Measurements from ENCODE around the gene MEIOB.

MEIOB gene

DNA sequence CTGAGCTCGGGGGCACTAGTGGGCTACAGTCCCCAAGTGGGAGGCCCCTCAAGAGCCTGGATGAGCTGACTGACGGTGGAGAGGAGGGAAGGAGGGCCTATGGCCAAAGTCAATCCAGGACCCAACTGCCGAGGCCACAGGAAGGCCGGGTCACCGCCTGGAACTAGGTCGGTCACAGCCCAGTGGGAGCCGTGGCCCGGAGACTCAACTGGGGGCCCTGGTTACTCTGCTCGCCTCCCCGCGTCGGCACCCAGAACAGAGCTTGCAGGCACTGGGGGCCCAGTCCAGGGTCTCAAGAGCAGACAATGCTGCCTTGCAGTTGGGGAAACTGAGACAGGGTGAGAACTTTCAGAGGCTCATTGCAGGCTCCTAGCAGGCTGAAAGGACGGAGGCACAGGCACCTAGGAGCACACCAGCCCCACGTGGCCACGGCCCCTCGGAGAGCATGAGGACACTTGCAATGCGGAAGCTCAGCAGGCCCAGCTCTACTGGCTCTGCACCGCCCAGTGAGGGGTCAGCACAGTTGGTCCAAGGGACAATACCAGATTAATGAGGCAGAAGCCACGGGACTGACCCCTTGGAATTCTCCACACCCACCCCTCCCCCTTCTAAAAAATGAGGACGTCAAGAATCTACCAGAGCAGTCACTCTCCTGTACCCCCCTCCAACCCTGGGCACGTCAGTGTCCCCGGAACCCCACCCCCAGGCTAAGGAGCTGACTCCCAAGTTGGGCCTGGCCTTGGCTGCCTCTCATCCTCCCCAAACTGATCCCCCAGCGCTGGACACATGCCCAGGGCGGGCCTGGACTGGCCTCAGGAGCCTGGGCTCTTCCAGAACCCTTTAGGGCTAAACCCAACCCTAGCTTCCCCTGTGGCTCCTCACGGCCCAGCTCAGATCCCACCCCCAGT is 44.0 kb upstream of the MEIOB start:
- Histone ChIP-seq H3K4me1 (ENCODE audit: control insufficient read depth in 2 of 2, insufficient read depth in 2 of 2, low read length in 2 of 2) (peaks cover 25 to 29% of the 10 kb centered on the region in 2 donors), H3K27me3 (ENCODE audit: control insufficient read depth in 2 of 2, insufficient read depth in 2 of 2, low read length in 2 of 2) (peaks cover 31 to 36% of the 10 kb centered on the region in 2 donors), H3K36me3 (ENCODE audit: control insufficient read depth in 2 of 2, insufficient read depth in 2 of 2, low read length in 2 of 2) (no peaks in the 10 kb centered on the region), H3K9ac (ENCODE audit: low read depth in 1 of 2, low read length in 2 of 2) (no peak overlapping the region), H3K4me3 (ENCODE audit: low read length in 2 of 2) (no peak overlapping the region), H3K9me3 (ENCODE audit: control insufficient read depth in 2 of 2, low read length in 2 of 2) (no peaks in the 10 kb centered on the region), H3K27ac (ENCODE audit: low read depth in 2 of 2, low read length in 2 of 2) (no peak overlapping the region)

DNA sequence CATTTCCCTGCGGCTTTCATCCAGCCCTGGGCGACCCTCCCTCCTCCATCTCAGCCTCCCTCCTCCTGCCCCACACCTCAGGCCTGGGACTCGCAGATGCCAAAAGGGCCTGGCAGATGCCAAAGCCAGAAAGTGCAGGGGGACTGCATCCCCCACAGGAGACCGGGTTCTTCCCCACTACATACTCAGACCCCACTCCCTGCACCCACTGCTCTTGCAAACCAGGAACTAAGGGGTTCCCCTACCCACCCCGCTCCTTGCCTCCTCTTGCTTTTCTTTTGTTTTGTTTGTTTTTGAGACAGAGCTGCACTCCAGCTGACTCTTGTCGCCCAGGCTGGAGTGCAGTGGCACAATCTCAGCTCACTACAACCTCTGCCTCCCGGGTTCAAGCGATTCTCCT is 43.0 kb upstream of the MEIOB start:
- H3K4me3 ChIP-seq (ENCODE audit: low read length in 2 of 2) = no peak overlapping the region
- no peak overlapping the region for H3K27ac ChIP-seq (ENCODE audit: low read depth in 2 of 2, low read length in 2 of 2)
- H3K27me3 ChIP-seq (ENCODE audit: control insufficient read depth in 2 of 2, insufficient read depth in 2 of 2, low read length in 2 of 2) = peaks cover 21 to 26% of the 10 kb centered on the region in 2 donors
- H3K4me1 ChIP-seq (ENCODE audit: control insufficient read depth in 2 of 2, insufficient read depth in 2 of 2, low read length in 2 of 2) = peaks cover 23 to 32% of the 10 kb centered on the region in 2 donors
- no peak overlapping the region for H3K9ac ChIP-seq (ENCODE audit: low read depth in 1 of 2, low read length in 2 of 2)
- no peaks in the 10 kb centered on the region for H3K36me3 ChIP-seq (ENCODE audit: control insufficient read depth in 2 of 2, insufficient read depth in 2 of 2, low read length in 2 of 2)
- no peaks in the 10 kb centered on the region for H3K9me3 ChIP-seq (ENCODE audit: control insufficient read depth in 2 of 2, low read length in 2 of 2)

- Histone ChIP-seq H3K9ac (ENCODE audit: low read depth in 1 of 2, low read length in 2 of 2) (peak overlapping the region in 1 of 2 donors; percentile 60), H3K9me3 (ENCODE audit: control insufficient read depth in 2 of 2, low read length in 2 of 2) (no peaks in the 10 kb centered on the region), H3K4me1 (ENCODE audit: control insufficient read depth in 2 of 2, insufficient read depth in 2 of 2, low read length in 2 of 2) (peaks cover 29 to 40% of the 10 kb centered on the region in 2 donors), H3K27ac (ENCODE audit: low read depth in 2 of 2, low read length in 2 of 2) (peak overlapping the region; percentile 76 to 84), H3K36me3 (ENCODE audit: control insufficient read depth in 2 of 2, insufficient read depth in 2 of 2, low read length in 2 of 2) (no peaks in the 10 kb centered on the region), H3K4me3 (ENCODE audit: low read length in 2 of 2) (no peak overlapping the region), H3K27me3 (ENCODE audit: control insufficient read depth in 2 of 2, insufficient read depth in 2 of 2, low read length in 2 of 2) (peaks cover 14 to 17% of the 10 kb centered on the region in 2 donors)
Measured at GRCh38 chr16:1914084-1914608, 42.2 kb upstream of the MEIOB start.

- peaks cover 9 to 17% of the 10 kb centered on the region in 2 donors for H3K27me3 ChIP-seq (ENCODE audit: control insufficient read depth in 2 of 2, insufficient read depth in 2 of 2, low read length in 2 of 2)
- no peaks in the 10 kb centered on the region for H3K9me3 ChIP-seq (ENCODE audit: control insufficient read depth in 2 of 2, low read length in 2 of 2)
- no peak overlapping the region for H3K4me3 ChIP-seq (ENCODE audit: low read length in 2 of 2)
- peak overlapping the region; percentile 76 to 84 for H3K27ac ChIP-seq (ENCODE audit: low read depth in 2 of 2, low read length in 2 of 2)
- peak overlapping the region; percentile 24 to 73 for H3K9ac ChIP-seq (ENCODE audit: low read depth in 1 of 2, low read length in 2 of 2)
- no peaks in the 10 kb centered on the region for H3K36me3 ChIP-seq (ENCODE audit: control insufficient read depth in 2 of 2, insufficient read depth in 2 of 2, low read length in 2 of 2)
- peaks cover 31 to 42% of the 10 kb centered on the region in 2 donors for H3K4me1 ChIP-seq (ENCODE audit: control insufficient read depth in 2 of 2, insufficient read depth in 2 of 2, low read length in 2 of 2)
Measured at GRCh38 chr16:1913327-1914083, 41.5 kb upstream of the MEIOB start.

GRCh38 chr16:1912215-1912543 is 40.2 kb upstream of the MEIOB start:
- Histone ChIP-seq H3K27me3 (ENCODE audit: control insufficient read depth in 2 of 2, insufficient read depth in 2 of 2, low read length in 2 of 2) (peaks cover 5 to 11% of the 10 kb centered on the region in 2 donors), H3K4me1 (ENCODE audit: control insufficient read depth in 2 of 2, insufficient read depth in 2 of 2, low read length in 2 of 2) (peaks cover 31 to 42% of the 10 kb centered on the region in 2 donors), H3K9me3 (ENCODE audit: control insufficient read depth in 2 of 2, low read length in 2 of 2) (no peaks in the 10 kb centered on the region), H3K4me3 (ENCODE audit: low read length in 2 of 2) (no peak overlapping the region), H3K36me3 (ENCODE audit: control insufficient read depth in 2 of 2, insufficient read depth in 2 of 2, low read length in 2 of 2) (no peaks in the 10 kb centered on the region), H3K9ac (ENCODE audit: low read depth in 1 of 2, low read length in 2 of 2) (no peak overlapping the region), H3K27ac (ENCODE audit: low read depth in 2 of 2, low read length in 2 of 2) (no peak overlapping the region)

- H3K36me3 ChIP-seq (ENCODE audit: control insufficient read depth in 2 of 2, insufficient read depth in 2 of 2, low read length in 2 of 2) = no peaks in the 10 kb centered on the region
- no peaks in the 10 kb centered on the region for H3K9me3 ChIP-seq (ENCODE audit: control insufficient read depth in 2 of 2, low read length in 2 of 2)
- no peak overlapping the region for H3K27ac ChIP-seq (ENCODE audit: low read depth in 2 of 2, low read length in 2 of 2)
- peaks cover 0 to 5% of the 10 kb centered on the region in 2 donors for H3K27me3 ChIP-seq (ENCODE audit: control insufficient read depth in 2 of 2, insufficient read depth in 2 of 2, low read length in 2 of 2)
- H3K4me1 ChIP-seq (ENCODE audit: control insufficient read depth in 2 of 2, insufficient read depth in 2 of 2, low read length in 2 of 2) = peaks cover 31 to 42% of the 10 kb centered on the region in 2 donors
- H3K4me3 ChIP-seq (ENCODE audit: low read length in 2 of 2) = no peak overlapping the region
- H3K9ac ChIP-seq (ENCODE audit: low read depth in 1 of 2, low read length in 2 of 2) = no peak overlapping the region
Measured at GRCh38 chr16:1911467-1912214, 39.7 kb upstream of the MEIOB start.

- Histone ChIP-seq H3K4me1 (ENCODE audit: control insufficient read depth in 2 of 2, insufficient read depth in 2 of 2, low read length in 2 of 2) (peaks cover 33 to 40% of the 10 kb centered on the region in 2 donors), H3K36me3 (ENCODE audit: control insufficient read depth in 2 of 2, insufficient read depth in 2 of 2, low read length in 2 of 2) (no peaks in the 10 kb centered on the region), H3K27me3 (ENCODE audit: control insufficient read depth in 2 of 2, insufficient read depth in 2 of 2, low read length in 2 of 2) (peaks cover 0 to 4% of the 10 kb centered on the region in 2 donors), H3K4me3 (ENCODE audit: low read length in 2 of 2) (no peak overlapping the region), H3K27ac (ENCODE audit: low read depth in 2 of 2, low read length in 2 of 2) (peak overlapping the region; percentile 52 to 63), H3K9ac (ENCODE audit: low read depth in 1 of 2, low read length in 2 of 2) (peak overlapping the region in 1 of 2 donors; percentile 54), H3K9me3 (ENCODE audit: control insufficient read depth in 2 of 2, low read length in 2 of 2) (no peaks in the 10 kb centered on the region)
Measured at GRCh38 chr16:1909561-1910231, 37.7 kb upstream of the MEIOB start.

DNA sequence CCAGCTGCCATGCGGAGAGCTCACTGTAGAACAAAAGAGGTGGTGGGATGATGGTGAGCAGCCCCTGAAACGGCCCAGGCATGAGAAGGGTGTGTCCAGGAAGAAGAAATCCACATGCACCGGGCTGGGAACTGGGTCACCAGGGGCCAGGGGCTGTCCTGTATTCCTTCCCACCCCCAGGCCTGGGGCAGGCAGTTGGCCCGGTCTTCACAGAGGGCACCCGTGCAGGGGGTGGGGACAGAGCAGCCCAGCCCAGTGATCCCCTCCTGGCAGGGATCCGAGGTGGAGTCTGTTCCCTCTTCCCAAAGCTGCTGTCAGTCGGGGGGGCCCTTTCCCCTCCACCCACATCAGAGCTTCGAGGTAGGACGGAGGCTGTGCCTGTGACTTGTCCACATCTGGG is 37.0 kb upstream of the MEIOB start:
- Histone ChIP-seq H3K4me1 (ENCODE audit: control insufficient read depth in 2 of 2, insufficient read depth in 2 of 2, low read length in 2 of 2) (peaks cover 28 to 33% of the 10 kb centered on the region in 2 donors), H3K27ac (ENCODE audit: low read depth in 2 of 2, low read length in 2 of 2) (no peak overlapping the region), H3K9me3 (ENCODE audit: control insufficient read depth in 2 of 2, low read length in 2 of 2) (no peaks in the 10 kb centered on the region), H3K27me3 (ENCODE audit: control insufficient read depth in 2 of 2, insufficient read depth in 2 of 2, low read length in 2 of 2) (no peaks in the 10 kb centered on the region), H3K36me3 (ENCODE audit: control insufficient read depth in 2 of 2, insufficient read depth in 2 of 2, low read length in 2 of 2) (no peaks in the 10 kb centered on the region), H3K9ac (ENCODE audit: low read depth in 1 of 2, low read length in 2 of 2) (no peak overlapping the region), H3K4me3 (ENCODE audit: low read length in 2 of 2) (no peak overlapping the region)

DNA sequence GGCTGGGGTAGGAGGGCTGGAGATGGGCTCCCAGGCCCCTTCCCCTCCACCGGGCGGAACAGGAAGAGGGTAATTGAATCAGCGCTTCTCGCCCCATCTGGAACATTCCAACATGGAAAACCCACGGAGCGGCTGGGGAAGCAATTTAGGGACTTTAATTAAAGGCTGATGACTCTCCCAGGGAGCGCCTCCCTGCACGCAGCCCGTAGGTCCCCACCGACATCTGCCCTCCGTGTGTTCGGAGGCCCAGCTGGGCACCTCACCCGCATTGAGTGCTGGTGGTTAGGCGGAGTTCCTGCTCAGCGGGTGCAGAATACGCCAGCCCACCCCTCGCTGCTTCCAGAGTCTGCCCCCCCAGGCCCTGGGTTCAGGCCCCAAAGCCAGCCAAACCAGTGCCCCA is 36.2 kb upstream of the MEIOB start:
- Histone ChIP-seq H3K27me3 (ENCODE audit: control insufficient read depth in 2 of 2, insufficient read depth in 2 of 2, low read length in 2 of 2) (no peaks in the 10 kb centered on the region), H3K9ac (ENCODE audit: low read depth in 1 of 2, low read length in 2 of 2) (no peak overlapping the region), H3K4me1 (ENCODE audit: control insufficient read depth in 2 of 2, insufficient read depth in 2 of 2, low read length in 2 of 2) (peaks cover 22 to 25% of the 10 kb centered on the region in 2 donors), H3K36me3 (ENCODE audit: control insufficient read depth in 2 of 2, insufficient read depth in 2 of 2, low read length in 2 of 2) (no peaks in the 10 kb centered on the region), H3K9me3 (ENCODE audit: control insufficient read depth in 2 of 2, low read length in 2 of 2) (no peaks in the 10 kb centered on the region), H3K4me3 (ENCODE audit: low read length in 2 of 2) (no peak overlapping the region), H3K27ac (ENCODE audit: low read depth in 2 of 2, low read length in 2 of 2) (no peak overlapping the region)

All from mucosa of rectum (tissue), 2 donors.